NOMO-1 (cell line): ENCODE data around the gene MTHFD2L.
A peak's percentile ranks its signal among the peaks of the same experiment; 100 is the strongest.
"Not testable (repeated sequence)": the region's sequence is repeated elsewhere in the genome, so short reads cannot be mapped to it uniquely, and the experiment has no call there.

Experiments used
- DNase-seq, 2 experiments: peaks; one replicate each; lab custom pipeline; 2025; ENCODE audit not compliant: unreplicated experiment in 2 of 2; lab: John Stamatoyannopoulos, UW

The MTHFD2L gene

DNA sequence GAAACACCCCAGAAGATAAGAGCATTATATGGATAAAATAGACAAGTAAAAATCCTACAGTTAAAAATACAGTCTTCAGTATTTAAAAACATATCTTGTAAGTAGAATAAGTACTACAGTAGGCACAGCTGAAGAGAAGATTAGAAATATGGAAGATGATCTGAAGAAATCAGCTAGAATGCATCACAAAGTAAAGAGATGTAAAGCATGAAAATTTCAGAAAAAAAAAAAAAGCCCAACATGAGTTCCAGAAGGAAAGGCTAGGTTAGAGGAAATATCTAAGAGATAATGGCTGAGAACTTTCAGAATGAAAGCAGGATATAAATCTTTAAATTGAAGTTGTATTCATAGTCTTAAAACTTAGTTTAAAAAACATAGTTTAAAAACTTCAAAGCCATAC is 171.4 kb downstream of the MTHFD2L start:
- no peak for DNase-seq

- peak in 1 of 2 experiments; percentile 32 for DNase-seq
Observed at GRCh38 chr4:74330295-74330750, 172.4 kb downstream of the MTHFD2L start.

GRCh38 chr4:74331252-74331651 is 173.3 kb downstream of the MTHFD2L start:
- no peak for DNase-seq

DNA sequence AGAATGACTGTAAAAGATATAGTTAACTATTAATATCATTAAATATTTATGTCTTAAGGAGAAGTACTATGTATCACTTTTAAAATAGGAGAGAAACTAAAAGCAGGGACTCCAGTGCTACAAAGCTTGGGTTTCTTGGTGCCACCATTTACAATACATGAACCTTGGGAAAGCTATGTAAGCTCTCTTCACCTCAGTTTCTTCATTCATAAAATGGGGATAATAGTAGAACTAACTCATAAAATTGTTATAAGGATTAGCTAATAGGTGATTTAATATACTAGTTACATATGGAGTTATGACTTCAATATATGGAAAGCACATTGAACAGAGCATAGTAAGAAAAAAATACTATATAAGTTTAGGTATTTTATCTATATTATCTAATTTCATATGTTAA is 174.0 kb downstream of the MTHFD2L start:
- no peak for DNase-seq

DNA sequence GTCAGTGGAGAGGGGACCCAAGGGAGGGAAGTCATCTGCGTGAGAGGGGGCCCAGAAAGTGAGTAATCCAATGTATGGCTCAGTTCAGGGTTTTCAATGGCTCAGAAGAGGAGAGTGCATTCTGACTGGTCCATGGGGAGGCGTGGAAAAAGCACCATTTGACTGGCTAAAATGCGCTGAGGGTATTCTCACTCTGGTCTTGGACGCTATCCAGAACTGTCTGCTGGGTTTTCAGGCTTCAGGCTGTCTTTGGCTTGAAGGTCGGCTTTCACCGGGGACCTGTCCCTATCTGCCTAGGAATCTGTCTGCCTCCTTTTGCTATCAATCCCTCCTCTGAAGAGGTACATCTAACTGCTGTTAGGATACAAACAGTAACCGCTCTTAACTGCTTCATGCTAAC is 176.7 kb downstream of the MTHFD2L start:
- DNase-seq = no peak

GRCh38 chr4:74335341-74336021 is 177.6 kb downstream of the MTHFD2L start:
- DNase-seq = peak; percentile 32 to 81

- peak; percentile 62 to 90 for DNase-seq
Observed at GRCh38 chr4:74338792-74339333, 180.9 kb downstream of the MTHFD2L start.

- DNase-seq = no peak
Observed at GRCh38 chr4:74339501-74339900, 181.6 kb downstream of the MTHFD2L start.

DNA sequence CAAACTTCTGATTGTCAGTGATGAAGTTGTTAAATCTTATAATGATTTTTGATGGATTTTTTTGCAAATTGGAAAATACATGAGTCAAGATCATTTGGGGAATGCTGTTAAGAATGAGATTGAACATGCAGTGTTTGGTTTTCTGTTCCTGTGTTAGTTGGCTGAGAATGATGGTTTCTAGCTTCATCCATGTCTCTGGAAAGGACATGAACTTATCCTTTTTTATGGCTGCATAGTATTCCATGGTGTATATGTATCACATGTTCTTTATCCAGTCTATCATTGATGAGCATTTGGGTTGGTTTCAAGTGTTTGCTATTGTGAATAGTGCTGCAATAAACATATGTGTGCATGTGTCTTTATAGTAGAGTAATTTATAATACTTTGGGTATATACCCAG is 182.5 kb downstream of the MTHFD2L start:
- DNase-seq = not testable (repeated sequence)

GRCh38 chr4:74344031-74344430 is 186.1 kb downstream of the MTHFD2L start:
- no peak for DNase-seq
